B cell (primary cell): Measurements from ENCODE around the gene TEX12. TPM values are rescaled to one million over a fixed set of nuclear protein-coding genes. Genes with fewer than 3 reads are reported as not detected.

Source experiments
- ATAC-seq: fragments of 200-7000 bp; cut with Tn5 transposase; one replicate; pipeline ENCODE4 v1.10.0; 2021; ENCODE audit warnings: low read depth, mild to moderate bottlenecking, moderate number of reproducible peaks, moderate library complexity
- CTCF ChIA-PET: fragments of 350-600 bp; sonication (Branson Sonifier 250); formaldehyde crosslinking; loops from one replicate; lab custom pipeline; 2021; ENCODE audit warnings: antibody characterized with exemption, inconsistent platforms; lab: Charles Lee
- POLR2A ChIA-PET: fragments of 350-600 bp; sonication (Branson Sonifier 250); formaldehyde crosslinking; loops from one replicate; lab custom pipeline; 2021; ENCODE audit warnings: antibody characterized with exemption; lab: Charles Lee
- DNase-seq: peaks from one replicate; pipeline ENCODE4 v3.0.0; 2013
- H2AFZ ChIP-seq: 2 replicates; pipeline ENCODE4 v1.6.1; 2012; ENCODE audit warnings: mild to moderate bottlenecking, low read depth, low read length; ENCODE audit not compliant: insufficient read depth, poor library complexity, severe bottlenecking
- H3K27ac ChIP-seq, 2 donors: 1 replicate in 1 of 2; 2 replicates in 1 of 2; pipeline ENCODE4 v1.5.1; 2012 to 2013; ENCODE audit warnings: low read length in 2 of 2, mild to moderate bottlenecking in 2 of 2, moderate library complexity in 1 of 2
- H3K27me3 ChIP-seq, 4 experiments: fragments of 200-600 bp in 1 of 4; sonication (generic) in 1 of 4; replicated peaks in 1 of 4; 1 replicate in 2 of 4; 2 replicates in 2 of 4; pipeline versions ENCODE4 v1.6.1 to v1.7.0; 2013 to 2016; ENCODE audit warnings: low read length in 3 of 4, mild to moderate bottlenecking in 2 of 4, mixed read lengths in 1 of 4, moderate library complexity in 1 of 4; ENCODE audit not compliant: insufficient read depth in 4 of 4, control insufficient read depth in 3 of 4; ENCODE audit errors: control extremely low read depth in 1 of 4
- H3K36me3 ChIP-seq, 2 experiments: replicated peaks in 1 of 2; 1 replicate in 1 of 2; 2 replicates in 1 of 2; pipeline versions ENCODE4 v1.6.1 to v1.7.1; 2013; ENCODE audit warnings: low read length in 1 of 2; ENCODE audit not compliant: insufficient read depth in 2 of 2, control insufficient read depth in 1 of 2; ENCODE audit errors: control extremely low read depth in 1 of 2, extremely low read depth in 1 of 2
- H3K4me1 ChIP-seq, 2 donors: fragments of 200-600 bp in 1 of 2; sonication (generic) in 1 of 2; 1 replicate in 1 of 2; 2 replicates in 1 of 2; pipeline versions ENCODE4 v1.5.1 to v1.6.1; 2013 to 2017; ENCODE audit warnings: low read length in 2 of 2; ENCODE audit not compliant: control insufficient read depth in 2 of 2, insufficient read depth in 2 of 2
- H3K4me2 ChIP-seq: replicated peaks from 2 replicates; pipeline ENCODE3; 2012; ENCODE audit warnings: mild to moderate bottlenecking, low read depth, low read length; ENCODE audit not compliant: poor library complexity, severe bottlenecking
- H3K4me3 ChIP-seq, 5 experiments: fragments of 200-600 bp in 1 of 5; sonication (generic) in 1 of 5; 1 replicate in 3 of 5; 2 replicates in 2 of 5; pipeline versions ENCODE4 v1.5.1 to v1.7.0; 2011 to 2016; ENCODE audit warnings: low read length in 4 of 5, mild to moderate bottlenecking in 4 of 5, low read depth in 2 of 5, control low read depth in 1 of 5, moderate library complexity in 1 of 5; ENCODE audit not compliant: insufficient read depth in 1 of 5; ENCODE audit errors: control extremely low read depth in 1 of 5, extremely low read depth in 1 of 5
- H3K79me2 ChIP-seq: fragments of 200-600 bp; sonication (generic); one replicate; pipeline ENCODE4 v1.6.0; 2016; ENCODE audit warnings: low read length; ENCODE audit not compliant: control insufficient read depth, insufficient read depth
- H3K9ac ChIP-seq: fragments of 200-600 bp; sonication (generic); 2 replicates; pipeline ENCODE4 v1.6.1; 2017; ENCODE audit warnings: mild to moderate bottlenecking, low read length, moderate library complexity
- H3K9me3 ChIP-seq, 3 donors: one replicate each; pipeline versions ENCODE4 v1.6.1 to v1.7.1; 2013; ENCODE audit warnings: low read length in 2 of 3; ENCODE audit not compliant: control insufficient read depth in 2 of 3, insufficient read depth in 1 of 3; ENCODE audit errors: control extremely low read depth in 1 of 3
- H4K20me1 ChIP-seq: 2 replicates; pipeline ENCODE4 v1.6.0; 2012; ENCODE audit warnings: mild to moderate bottlenecking, low read length; ENCODE audit not compliant: insufficient read depth, control insufficient read depth, poor library complexity, severe bottlenecking
- H3K27ac Mint-ChIP-seq: one replicate; pipeline ENCODE4 v1.8.0; 2021; ENCODE audit warnings: mixed read lengths
- H3K27me3 Mint-ChIP-seq: one replicate; pipeline ENCODE4 v1.8.0; 2021; ENCODE audit warnings: mixed read lengths
- H3K4me1 Mint-ChIP-seq: one replicate; pipeline ENCODE4 v1.8.0; 2021; ENCODE audit warnings: mixed read lengths
- H3K4me3 Mint-ChIP-seq: one replicate; pipeline ENCODE4 v1.8.0; 2021; ENCODE audit warnings: mixed read lengths
- H3K9me3 Mint-ChIP-seq: one replicate; pipeline ENCODE4 v1.8.0; 2022; ENCODE audit warnings: mixed read lengths; ENCODE audit not compliant: insufficient read depth
- CTCF ChIP-seq: fragments of 200-600 bp; IDR thresholded peaks from one replicate; pipeline ENCODE4 v1.8.0; 2022; ENCODE audit warnings: antibody characterized with exemption, mild to moderate bottlenecking
- EZH2 ChIP-seq: IDR thresholded peaks from 2 replicates; pipeline ENCODE4 v1.6.1; 2012; ENCODE audit warnings: borderline replicate concordance, low read depth, mild to moderate bottlenecking, moderate library complexity, low read length; ENCODE audit not compliant: insufficient read depth, poor library complexity, severe bottlenecking
- whole genome bisulfite sequencing: methylation state at CpG from one replicate; pipeline ENCODE4 v1.1.5; 2013; ENCODE audit warnings: missing lambda C conversion rate; ENCODE audit not compliant: insufficient coverage; 5-methylcytosine and 5-hydroxymethylcytosine counted together
- intact Hi-C: fragments of 100-400 bp; cut with micrococcal nuclease; formaldehyde crosslinking; loops from one replicate; pipeline ENCODE4 v1.10.0; 2022
- polyA plus RNA-seq: library from polyadenylated mRNA; depleted of rRNA; stranded (reverse); fragments of >200 nt; gene quantifications from 2 replicates; pipeline ENCODE4 v1.2.3, GENCODE V29; 2012
- total RNA-seq, 2 donors: library from RNA; stranded (reverse); fragments of 120-200 nt in 1 of 2; gene quantifications; 1 replicate in 1 of 2; 2 replicates in 1 of 2; pipeline versions ENCODE4 v1.2.3 to v1.2.4, GENCODE V29; 2013 to 2022

The TEX12 gene
- total and polyA plus RNA-seq, 2 donors (not counting 1 experiment from before 2014, with no cell fraction given), result 0.10 to 0.47 TPM

DNA sequence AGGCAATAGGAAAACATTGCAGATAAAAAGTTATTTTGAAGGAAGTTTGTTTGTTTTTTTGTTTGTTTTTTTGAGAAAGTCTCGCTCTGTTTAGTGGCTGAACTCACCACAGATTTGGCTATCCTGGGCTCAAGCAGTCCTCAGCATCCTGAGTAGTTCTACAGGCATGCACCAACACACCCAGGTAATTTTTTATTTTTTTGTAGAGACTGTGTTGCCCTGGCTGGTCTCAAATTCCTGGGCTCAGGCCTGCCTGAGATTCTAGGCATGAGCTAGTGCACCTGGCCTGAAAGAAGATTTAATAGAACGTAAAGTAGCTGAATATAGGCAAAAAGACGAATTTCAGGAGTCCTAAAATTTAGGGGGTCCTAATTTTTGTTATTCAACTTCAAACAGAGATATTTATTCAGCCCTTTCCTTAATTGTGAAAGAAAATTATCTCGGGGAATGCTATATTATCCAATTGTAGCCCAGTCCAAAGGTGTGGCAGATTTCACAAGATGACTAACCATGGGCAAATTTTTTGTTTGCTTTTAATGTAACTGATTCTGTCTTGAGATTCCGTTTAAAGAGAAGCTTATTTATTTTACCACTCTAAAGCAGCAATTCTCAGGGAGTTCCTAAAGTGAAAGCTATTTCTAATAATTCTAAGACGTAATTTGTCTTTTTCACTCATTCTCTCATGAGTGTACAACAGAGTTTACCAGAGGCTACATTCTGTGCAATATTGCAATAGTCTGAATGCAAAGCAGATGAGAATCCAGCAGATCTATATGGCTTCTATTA, 4.2 kb upstream of the TEX12 start:
- no peak for ATAC-seq
- Mint-ChIP-seq H3K9me3 (no peaks in the 10 kb centered on the region), H3K4me1 (peaks cover 7% of the 10 kb centered on the region), H3K27ac (no peak overlapping the region), H3K4me3 (no peak overlapping the region), H3K27me3 (peaks cover 36% of the 10 kb centered on the region)
- intact Hi-C loops, result no loop called here
- WGBS, result no CpG with 5 or more reads among the region's 6 CpGs
- H3K9ac ChIP-seq, result no peak overlapping the region
- no peaks in the 10 kb centered on the region for H4K20me1 ChIP-seq
- no peak for DNase-seq
- ChIA-PET CTCF (no interaction called here), POLR2A (no interaction called here)
- TF ChIP-seq CTCF (no peak), EZH2 (no peak)
- H3K4me3 ChIP-seq, result no peak overlapping the region
- no peaks in the 10 kb centered on the region for H3K27me3 ChIP-seq
- H3K27ac ChIP-seq, result no peak overlapping the region
- peaks cover 0 to 4% (median 0%) of the 10 kb centered on the region in 3 donors for H3K9me3 ChIP-seq
- H2AFZ ChIP-seq, result no peak overlapping the region
- no peaks in the 10 kb centered on the region for H3K79me2 ChIP-seq
- no peak overlapping the region for H3K4me2 ChIP-seq
- peaks cover 0 to 3% of the 10 kb centered on the region in 2 donors for H3K4me1 ChIP-seq
- H3K36me3 ChIP-seq, result no peaks in the 10 kb centered on the region
